Left forelimb (tissue), 1 donor: ENCODE measurements around the gene GOSR1.
A peak's percentile ranks its signal among the peaks of the same experiment; 100 is the strongest.
"Not testable (repeated sequence)": the region's sequence is repeated elsewhere in the genome, so short reads cannot be mapped to it uniquely, and the experiment has no call there.

Experiments used
- DNase-seq: peaks from one replicate; pipeline ENCODE4 v3.0.0-alpha.2; 2018; ENCODE audit warnings: low spot score

GOSR1 gene

GRCh38 chr17:30505868-30506417 is 28.7 kb downstream of the GOSR1 start:
- DNase-seq: no peak

GRCh38 chr17:30506481-30506880 is 29.3 kb downstream of the GOSR1 start:
- no peak for DNase-seq

GRCh38 chr17:30513346-30513745 is 36.1 kb downstream of the GOSR1 start:
- DNase-seq: no peak

GRCh38 chr17:30514895-30515596 is 37.8 kb downstream of the GOSR1 start:
- DNase-seq: no peak

DNA sequence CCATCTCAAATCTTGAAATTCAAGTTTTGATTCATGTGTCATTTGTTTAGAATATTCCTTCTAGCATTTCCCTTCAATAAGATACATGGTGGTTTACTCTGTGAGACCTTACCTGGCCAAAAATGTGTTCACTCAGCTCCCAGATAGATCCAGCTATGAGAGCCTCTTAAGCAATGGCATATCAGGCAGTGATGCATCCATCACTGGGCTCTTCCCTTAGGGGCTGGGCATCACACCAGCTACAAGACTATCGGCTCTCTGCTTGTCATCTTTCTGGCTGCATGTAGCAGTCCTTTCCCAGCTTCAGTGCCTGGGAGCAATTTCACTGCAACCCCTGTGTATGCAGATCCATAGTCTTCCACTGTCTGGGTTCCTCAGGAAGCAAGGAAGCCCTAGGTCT is 40.6 kb downstream of the GOSR1 start:
- DNase-seq: no peak

DNA sequence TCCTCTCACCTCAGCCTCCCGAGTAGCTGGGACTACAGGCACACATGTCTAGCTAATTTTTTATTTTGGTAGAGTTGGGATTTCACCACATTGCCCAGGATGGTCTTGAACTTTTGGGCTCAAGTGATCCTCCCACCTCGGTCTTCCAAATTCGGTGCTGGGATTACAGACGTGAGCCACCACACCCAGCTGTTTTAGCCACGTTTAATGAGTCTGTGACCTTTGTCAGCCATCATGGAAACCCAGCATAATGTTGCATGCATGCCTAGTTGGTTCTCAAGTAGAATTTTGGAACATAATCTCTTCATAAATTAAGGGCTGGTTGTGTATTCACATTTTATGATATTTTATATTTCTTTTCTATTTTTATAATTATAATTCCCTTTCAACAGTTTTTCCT is 42.0 kb downstream of the GOSR1 start:
- no peak for DNase-seq

GRCh38 chr17:30519707-30520106 is 42.5 kb downstream of the GOSR1 start:
- DNase-seq: no peak

DNA sequence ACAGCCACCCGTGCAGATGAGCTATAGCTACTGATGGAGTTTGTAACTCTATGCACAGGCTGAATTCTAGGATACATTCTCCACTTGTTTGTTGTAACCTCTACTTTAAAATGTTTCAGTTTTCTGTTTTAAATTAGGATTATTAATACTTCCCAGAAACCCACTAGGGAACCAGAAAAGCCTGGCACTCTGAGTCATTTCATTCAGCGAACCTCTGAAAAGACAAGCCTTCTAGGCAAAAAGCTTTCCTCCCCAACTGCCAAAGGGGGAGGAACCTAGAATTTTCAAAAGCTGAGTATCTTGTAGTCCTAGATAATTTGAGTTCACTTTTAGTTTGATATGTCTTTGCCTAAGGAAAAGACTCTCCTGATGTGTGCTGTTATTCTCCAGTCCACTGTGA is 43.2 kb downstream of the GOSR1 start:
- DNase-seq: no peak

DNA sequence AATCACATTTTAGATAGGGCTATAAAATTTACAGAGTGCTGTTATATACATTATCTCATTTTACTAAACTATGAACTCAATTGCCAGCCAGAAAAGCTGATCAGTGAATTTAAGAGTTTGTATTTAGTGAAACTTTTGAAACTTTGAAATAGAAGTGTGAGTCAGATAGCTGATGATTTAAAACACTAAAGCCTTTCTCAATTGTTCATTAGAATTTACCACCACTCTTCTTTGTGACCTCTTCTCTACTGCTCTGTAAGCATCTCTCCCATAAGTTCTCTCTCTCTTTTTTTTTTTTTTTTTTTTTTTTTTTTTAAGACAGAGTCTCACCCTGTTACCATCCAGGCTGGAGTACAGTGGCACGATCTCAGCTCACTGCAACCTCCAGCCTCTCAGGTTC is 43.7 kb downstream of the GOSR1 start:
- no peak for DNase-seq

GRCh38 chr17:30521766-30522165 is 44.6 kb downstream of the GOSR1 start:
- DNase-seq: no peak

DNA sequence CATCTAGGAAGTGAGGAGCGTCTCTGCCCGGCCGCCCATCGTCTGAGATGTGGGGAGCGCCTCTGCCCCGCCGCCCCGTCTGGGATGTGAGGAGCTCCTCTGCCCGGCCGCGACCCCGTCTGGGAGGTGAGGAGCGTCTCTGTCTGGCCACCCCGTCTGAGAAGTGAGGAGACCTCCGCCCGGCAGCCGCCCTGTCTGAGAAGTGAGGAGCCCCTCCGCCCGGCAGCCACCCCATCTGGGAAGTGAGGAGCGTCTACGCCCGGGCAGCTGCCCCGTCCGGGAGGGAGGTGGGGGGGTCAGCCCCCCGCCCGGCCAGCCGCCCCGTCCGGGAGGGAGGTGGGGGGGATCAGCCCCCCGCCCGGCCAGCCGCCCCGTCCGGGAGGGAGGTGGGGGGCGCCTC is 46.0 kb downstream of the GOSR1 start:
- not testable (repeated sequence) for DNase-seq

DNA sequence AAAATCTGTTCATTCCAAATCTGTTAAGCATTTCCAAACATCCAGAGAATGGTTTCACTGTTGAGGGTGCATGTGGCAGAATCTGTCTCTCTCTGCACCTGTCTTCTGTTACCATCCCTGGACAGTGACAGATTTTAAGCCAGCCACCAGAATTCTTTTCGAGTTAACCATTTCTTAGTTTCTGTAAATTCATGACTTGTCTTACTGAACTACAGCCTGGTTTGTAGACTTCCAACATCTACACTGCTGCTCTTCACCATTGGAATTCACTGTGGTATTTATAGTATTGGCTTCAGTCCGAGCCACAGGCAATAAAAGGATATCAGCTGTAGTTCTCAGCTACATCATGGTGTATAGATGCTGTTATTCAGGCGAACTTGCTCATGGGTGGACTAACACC is 47.6 kb downstream of the GOSR1 start:
- DNase-seq: no peak

DNA sequence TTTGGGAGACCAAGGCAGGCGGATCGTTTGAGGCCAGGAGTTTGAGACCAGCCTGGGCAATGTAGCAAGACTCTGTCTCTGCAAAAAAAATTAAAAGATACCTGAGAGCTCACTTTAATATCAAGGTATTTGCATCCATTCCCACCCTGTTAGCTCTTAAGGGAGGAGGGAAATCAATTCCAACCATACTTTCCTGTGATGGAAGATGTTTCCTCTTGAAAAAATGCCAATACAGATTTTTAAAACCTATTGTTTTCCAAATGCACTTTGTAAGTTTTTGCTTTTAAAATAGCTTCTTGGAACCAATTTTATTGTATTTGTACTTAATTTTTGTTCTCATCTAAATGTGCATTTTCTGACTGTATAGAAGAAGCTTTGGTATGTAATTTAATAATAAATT is 49.2 kb downstream of the GOSR1 start:
- DNase-seq: no peak

DNA sequence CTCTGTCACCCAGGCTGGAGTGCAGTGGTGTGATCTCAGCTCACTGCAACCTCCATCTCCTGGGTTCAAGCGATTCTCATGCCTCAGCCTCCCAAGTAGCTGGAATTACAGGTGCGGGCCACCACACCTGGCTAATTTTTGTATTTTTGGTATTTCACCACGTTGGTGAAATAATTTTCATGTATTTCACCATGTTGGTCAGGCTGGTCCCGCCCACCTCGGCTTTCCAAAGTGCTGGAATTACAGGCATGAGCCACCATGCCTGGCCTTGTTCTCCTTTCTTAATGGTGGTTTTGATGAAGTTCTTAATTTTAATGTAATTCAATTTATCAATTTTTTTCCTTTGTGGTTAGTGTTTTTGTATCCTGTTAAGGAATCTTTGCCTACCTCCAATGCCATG is 51.5 kb downstream of the GOSR1 start:
- DNase-seq: not testable (repeated sequence)

DNA sequence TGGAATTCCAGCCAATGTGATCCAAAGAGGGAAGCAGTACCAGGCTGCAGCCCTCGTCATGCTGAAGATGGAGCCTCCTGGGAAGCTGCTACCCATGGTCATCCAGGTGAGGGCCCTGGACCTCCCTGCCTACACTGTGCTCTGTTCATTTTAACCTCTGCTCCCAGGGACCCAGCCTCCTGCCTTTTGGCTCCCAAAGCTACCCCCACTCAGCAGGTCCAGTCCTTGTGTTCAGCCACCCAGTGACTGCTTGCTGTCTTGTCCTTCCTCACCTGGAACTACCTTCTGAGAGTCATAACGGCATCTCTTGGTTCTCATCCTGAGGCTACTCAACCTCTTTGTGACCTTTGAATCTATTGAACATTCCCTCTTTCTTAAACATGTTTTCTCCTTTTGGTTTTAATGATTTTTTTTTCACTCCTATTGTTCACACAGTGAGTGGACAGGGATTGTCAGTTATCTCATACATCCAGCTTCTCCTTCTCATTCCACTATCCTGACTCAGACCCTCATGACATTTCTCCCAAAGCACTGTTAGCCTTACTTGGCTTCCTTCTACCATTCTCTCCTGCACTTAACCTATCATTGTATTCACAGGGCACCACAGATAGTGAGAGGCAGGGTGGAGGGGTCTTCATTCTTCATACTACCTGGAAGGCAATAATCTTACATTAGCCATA is 53.3 kb downstream of the GOSR1 start:
- DNase-seq: no peak

DNA sequence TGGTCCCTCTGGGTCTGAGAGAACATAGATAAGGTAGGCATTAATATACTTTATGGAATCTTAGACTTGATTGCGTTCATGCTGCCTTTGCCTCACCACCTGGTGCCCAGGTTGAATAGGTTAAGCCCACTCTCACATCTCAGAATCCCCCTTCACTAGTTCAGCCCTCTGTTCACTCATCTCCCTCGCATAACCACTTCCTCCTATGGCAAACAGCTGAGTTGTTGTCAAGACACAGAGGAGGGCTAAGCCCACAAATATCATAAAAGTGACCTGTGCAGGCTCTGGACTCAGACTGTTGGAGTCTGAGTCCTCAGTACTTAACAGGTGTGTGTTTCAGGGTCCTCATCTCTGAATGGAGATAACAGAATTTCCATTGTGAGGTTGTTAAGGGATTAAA is 55.7 kb downstream of the GOSR1 start:
- DNase-seq: no peak

GRCh38 chr17:30534298-30534697 is 57.1 kb downstream of the GOSR1 start:
- no peak for DNase-seq

DNA sequence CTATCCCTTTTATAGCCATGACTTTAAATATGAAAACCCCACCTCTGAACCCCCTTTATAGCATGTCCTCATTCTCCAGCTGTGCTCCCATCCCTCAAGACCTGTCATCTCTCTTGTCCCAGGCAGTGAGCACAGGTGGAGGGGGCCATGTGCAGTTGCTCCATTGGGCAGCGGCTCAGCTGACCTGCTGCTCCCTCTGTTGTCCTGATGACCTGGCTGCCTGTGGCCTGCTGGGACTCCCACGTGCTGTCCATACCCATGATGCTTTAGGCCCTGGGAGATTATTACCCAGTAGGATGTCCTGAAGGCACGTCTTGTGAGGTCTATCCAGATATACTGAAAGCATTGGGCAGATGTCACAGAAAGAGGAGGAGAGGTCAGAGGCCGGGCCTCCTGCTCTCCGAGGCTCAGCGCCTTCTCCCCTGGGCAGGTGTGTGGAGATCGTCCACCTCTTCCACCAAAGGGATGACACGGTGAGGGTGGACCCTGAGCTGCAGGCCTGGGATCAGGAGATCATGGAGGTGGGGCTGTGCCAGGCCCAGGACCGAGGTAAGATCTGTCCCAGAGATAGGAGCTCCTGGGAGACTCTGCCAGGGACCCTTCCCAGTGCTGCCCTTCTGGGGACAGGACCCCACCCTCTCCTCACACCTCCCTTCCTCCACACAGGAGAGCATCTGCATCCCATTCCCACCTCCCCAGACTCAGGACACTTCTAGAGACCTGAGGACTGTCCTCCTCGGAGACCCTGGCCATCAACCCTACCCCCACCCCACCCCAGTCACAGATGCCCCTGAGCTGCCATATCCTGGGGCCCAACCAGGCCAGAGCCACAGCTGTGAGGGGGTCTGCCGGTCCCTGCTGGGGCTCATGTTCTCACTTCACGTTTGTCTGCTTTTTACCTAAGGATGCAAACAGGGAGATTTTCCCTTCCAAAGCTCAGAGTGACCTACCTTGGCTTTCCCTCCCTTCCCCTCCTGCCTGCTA is 58.0 kb downstream of the GOSR1 start:
- DNase-seq: no peak

GRCh38 chr17:30536846-30537245 is 59.6 kb downstream of the GOSR1 start:
- DNase-seq: not testable (repeated sequence)

DNA sequence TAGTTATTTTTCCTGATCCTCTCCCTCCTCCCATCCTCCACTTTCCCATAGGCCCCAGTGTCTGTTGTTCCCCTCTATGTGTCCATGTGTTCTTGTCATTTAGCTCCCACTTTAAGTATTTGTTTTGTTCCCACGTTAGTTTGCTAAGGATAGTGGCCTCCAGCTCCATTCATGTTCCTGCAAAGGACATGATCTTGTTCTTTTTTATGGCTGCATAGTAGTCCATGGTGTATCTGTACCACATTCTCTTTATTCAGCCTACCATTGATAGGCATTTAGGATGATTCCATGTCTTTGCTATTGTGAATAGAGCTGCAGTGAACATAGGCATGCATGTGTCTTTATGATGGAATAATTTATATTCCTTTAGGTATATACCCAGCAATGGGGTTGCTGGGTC is 60.5 kb downstream of the GOSR1 start:
- not testable (repeated sequence) for DNase-seq

GRCh38 chr17:30541802-30542201 is 64.6 kb downstream of the GOSR1 start:
- peak; percentile 46 for DNase-seq

DNA sequence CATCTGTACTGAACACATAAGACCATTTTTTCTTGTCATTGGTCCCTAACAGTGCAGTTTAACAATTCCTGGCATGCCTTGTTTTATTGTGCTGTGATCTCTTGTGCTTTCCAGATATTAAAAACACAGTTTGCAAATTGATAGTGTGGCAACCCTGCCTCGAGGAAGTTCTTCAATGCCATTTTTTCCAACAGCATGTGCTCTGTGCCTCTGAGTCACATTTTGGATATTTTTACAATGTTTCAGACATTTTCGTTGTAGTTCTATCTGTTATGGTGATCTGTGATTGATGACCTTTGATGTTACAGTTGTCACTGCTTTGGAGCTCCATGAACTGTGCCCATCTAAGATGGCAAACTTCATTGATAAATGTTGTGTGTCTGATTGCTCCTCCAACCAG is 66.2 kb downstream of the GOSR1 start:
- no peak for DNase-seq
